ENCODE data around the gene FBXO24. TPM values are rescaled to one million over a fixed set of nuclear protein-coding genes. Genes with fewer than 3 reads are reported as not detected.

FBXO24 gene
- total and polyA plus RNA-seq, 9 of the 15 experiments (the other 6 are each of a cell fraction or from before 2014, with no cell fraction given): 0.17 to 0.95 (median 0.50) TPM

- TF ChIP-seq REST (IDR thresholded peaks at IDR 0.05; ENCODE audit: borderline replicate concordance): no peak
- TF ChIP-seq REST (CRISPR knock-in tag; IDR thresholded peaks at IDR 0.05; ENCODE audit: low read depth): no peak
- TF ChIP-seq ZNF699 (CRISPR knock-in tag; IDR thresholded peaks at IDR 0.05; ENCODE audit: insufficient replicate concordance): no peak
- TF ChIP-seq SP1 (CRISPR knock-in tag; IDR thresholded peaks at IDR 0.05): no peak
- no peak for TF ChIP-seq ZNF407 (IDR thresholded peaks at IDR 0.05; ENCODE audit: low read depth)
- no peak for TF ChIP-seq ZKSCAN1 (IDR thresholded peaks at IDR 0.05; ENCODE audit: low read depth, low read length)
- no peak for TF ChIP-seq ZNF785 (CRISPR knock-in tag; IDR thresholded peaks at IDR 0.05)
- TF ChIP-seq ETS2 (tag; IDR thresholded peaks at IDR 0.05; ENCODE audit: borderline replicate concordance, poor library complexity, severe bottlenecking): no peak
- no peak for TF ChIP-seq ZNF639 (CRISPR knock-in tag; conservative IDR thresholded peaks at IDR 0.05 in 1 of 2, IDR thresholded peaks at IDR 0.05 in 1 of 2)
- 0 out of 2 replicates have a peak, but pooled peaks have one; percentile 41 for TF ChIP-seq POLR2G (IDR thresholded peaks at IDR 0.05; ENCODE audit: low read depth, low read length)
These were observed 10.9 kb upstream of the FBXO24 start (continued) for GRCh38 chr7:100575206-100575631.
